ENCODE results near the gene RPS6KA1. TPM values are rescaled to one million over a fixed set of nuclear protein-coding genes. Genes with fewer than 3 reads are reported as not detected.
A peak's percentile ranks its signal among the peaks of the same experiment; 100 is the strongest.

RPS6KA1 gene
- total and polyA plus RNA-seq, 9 of the 15 experiments (the other 6 are each of a cell fraction or from before 2014, with no cell fraction given) = 2.4 to 61.0 (median 35.5) TPM

DNA sequence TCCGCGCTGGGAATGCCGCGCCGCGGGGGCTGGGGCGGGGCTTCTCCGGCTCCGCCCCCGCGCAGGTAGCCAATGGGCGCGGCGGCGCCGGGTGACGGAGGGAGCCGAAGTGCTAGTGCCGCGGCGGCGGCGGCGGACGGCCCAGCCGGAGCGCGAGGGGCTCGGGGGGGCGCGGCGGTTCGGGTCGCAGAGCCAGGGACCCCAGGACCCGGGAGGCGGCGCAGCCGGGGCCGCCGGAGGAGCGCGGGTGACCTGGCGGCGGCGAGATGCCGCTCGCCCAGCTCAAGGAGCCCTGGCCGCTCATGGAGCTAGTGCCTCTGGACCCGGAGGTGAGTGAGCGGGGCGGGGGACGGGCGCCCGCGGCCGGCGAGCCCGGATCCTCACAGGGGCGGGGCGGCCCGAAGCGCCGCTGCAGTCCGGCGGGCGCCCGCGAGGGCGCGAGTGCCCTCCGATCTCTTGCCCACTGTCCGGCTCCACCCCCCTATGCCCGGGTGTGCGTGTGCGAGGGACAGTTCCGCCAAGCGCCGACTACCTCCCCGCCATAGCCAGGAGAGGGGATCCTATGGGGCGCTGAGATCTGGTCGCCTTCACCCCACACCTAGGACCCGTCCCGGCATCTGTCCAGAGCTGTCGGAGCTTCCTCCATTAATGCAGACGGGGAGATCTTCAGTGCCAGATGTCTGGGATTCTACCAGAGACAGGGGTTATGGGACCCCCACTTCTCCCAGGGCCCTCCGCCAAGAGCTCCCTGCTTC, at the start of gene RPS6KA1 (continued):
- TF ChIP-seq, protein P1, sequence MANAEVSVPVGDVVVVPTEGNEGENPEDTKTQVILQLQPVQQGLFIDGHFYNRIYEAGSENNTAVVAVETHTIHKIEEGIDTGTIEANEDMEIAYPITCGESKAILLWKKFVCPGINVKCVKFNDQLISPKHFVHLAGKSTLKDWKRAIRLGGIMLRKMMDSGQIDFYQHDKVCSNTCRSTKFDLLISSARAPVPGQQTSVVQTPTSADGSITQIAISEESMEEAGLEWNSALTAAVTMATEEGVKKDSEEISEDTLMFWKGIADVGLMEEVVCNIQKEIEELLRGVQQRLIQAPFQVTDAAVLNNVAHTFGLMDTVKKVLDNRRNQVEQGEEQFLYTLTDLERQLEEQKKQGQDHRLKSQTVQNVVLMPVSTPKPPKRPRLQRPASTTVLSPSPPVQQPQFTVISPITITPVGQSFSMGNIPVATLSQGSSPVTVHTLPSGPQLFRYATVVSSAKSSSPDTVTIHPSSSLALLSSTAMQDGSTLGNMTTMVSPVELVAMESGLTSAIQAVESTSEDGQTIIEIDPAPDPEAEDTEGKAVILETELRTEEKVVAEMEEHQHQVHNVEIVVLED (CRISPR knock-in tag; IDR thresholded peaks at IDR 0.05) = 0 out of 2 replicates have a peak, but pooled peaks have one; percentile 4
- TF ChIP-seq POLR2G (IDR thresholded peaks at IDR 0.05; ENCODE audit: low read depth, low read length) = peak; percentile 86
- TF ChIP-seq MAFK (IDR thresholded peaks at IDR 0.05; ENCODE audit: low read length) = no peak
- peak; percentile 26 for TF ChIP-seq ERF (CRISPR knock-in tag; IDR thresholded peaks at IDR 0.05)
- 0 out of 2 replicates have a peak, but pooled peaks have one; percentile 17 for TF ChIP-seq SP1 (CRISPR knock-in tag; IDR thresholded peaks at IDR 0.05)
- no peak for TF ChIP-seq FOXK1 (CRISPR knock-in tag; IDR thresholded peaks at IDR 0.05; ENCODE audit: borderline replicate concordance)
- TF ChIP-seq MAZ (CRISPR knock-in tag; conservative IDR thresholded peaks at IDR 0.05 in 1 of 2, IDR thresholded peaks at IDR 0.05 in 1 of 2) = peak in 1 of 2 experiments; percentile 63; a peak in 3 of 4 replicates
- TF ChIP-seq, protein P2, sequence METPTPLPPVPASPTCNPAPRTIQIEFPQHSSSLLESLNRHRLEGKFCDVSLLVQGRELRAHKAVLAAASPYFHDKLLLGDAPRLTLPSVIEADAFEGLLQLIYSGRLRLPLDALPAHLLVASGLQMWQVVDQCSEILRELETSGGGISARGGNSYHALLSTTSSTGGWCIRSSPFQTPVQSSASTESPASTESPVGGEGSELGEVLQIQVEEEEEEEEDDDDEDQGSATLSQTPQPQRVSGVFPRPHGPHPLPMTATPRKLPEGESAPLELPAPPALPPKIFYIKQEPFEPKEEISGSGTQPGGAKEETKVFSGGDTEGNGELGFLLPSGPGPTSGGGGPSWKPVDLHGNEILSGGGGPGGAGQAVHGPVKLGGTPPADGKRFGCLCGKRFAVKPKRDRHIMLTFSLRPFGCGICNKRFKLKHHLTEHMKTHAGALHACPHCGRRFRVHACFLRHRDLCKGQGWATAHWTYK (CRISPR knock-in tag; IDR thresholded peaks at IDR 0.05) = 0 out of 2 replicates have a peak, but pooled peaks have one; percentile 30
- peak; percentile 51; the same call in 1 of the 2 replicates for TF ChIP-seq CREM (IDR thresholded peaks at IDR 0.05; ENCODE audit: low read depth)
- TF ChIP-seq HOXB6 (CRISPR knock-in tag; IDR thresholded peaks at IDR 0.05; ENCODE audit: borderline replicate concordance) = no peak
- TF ChIP-seq ZNF134 (CRISPR knock-in tag; conservative IDR thresholded peaks at IDR 0.05) = no peak
- peak; percentile 51; the same call in 1 of the 2 replicates for TF ChIP-seq ATF7 (IDR thresholded peaks at IDR 0.05)
- TF ChIP-seq SAP30 (IDR thresholded peaks at IDR 0.05; ENCODE audit: borderline replicate concordance, insufficient read depth, low read depth, low read length, poor library complexity, severe bottlenecking) = peak; percentile 79
- TF ChIP-seq ZBTB7A (IDR thresholded peaks at IDR 0.05; ENCODE audit: borderline replicate concordance, control insufficient read depth, low read depth, low read length) = peak; percentile 96
- TF ChIP-seq, protein P3, sequence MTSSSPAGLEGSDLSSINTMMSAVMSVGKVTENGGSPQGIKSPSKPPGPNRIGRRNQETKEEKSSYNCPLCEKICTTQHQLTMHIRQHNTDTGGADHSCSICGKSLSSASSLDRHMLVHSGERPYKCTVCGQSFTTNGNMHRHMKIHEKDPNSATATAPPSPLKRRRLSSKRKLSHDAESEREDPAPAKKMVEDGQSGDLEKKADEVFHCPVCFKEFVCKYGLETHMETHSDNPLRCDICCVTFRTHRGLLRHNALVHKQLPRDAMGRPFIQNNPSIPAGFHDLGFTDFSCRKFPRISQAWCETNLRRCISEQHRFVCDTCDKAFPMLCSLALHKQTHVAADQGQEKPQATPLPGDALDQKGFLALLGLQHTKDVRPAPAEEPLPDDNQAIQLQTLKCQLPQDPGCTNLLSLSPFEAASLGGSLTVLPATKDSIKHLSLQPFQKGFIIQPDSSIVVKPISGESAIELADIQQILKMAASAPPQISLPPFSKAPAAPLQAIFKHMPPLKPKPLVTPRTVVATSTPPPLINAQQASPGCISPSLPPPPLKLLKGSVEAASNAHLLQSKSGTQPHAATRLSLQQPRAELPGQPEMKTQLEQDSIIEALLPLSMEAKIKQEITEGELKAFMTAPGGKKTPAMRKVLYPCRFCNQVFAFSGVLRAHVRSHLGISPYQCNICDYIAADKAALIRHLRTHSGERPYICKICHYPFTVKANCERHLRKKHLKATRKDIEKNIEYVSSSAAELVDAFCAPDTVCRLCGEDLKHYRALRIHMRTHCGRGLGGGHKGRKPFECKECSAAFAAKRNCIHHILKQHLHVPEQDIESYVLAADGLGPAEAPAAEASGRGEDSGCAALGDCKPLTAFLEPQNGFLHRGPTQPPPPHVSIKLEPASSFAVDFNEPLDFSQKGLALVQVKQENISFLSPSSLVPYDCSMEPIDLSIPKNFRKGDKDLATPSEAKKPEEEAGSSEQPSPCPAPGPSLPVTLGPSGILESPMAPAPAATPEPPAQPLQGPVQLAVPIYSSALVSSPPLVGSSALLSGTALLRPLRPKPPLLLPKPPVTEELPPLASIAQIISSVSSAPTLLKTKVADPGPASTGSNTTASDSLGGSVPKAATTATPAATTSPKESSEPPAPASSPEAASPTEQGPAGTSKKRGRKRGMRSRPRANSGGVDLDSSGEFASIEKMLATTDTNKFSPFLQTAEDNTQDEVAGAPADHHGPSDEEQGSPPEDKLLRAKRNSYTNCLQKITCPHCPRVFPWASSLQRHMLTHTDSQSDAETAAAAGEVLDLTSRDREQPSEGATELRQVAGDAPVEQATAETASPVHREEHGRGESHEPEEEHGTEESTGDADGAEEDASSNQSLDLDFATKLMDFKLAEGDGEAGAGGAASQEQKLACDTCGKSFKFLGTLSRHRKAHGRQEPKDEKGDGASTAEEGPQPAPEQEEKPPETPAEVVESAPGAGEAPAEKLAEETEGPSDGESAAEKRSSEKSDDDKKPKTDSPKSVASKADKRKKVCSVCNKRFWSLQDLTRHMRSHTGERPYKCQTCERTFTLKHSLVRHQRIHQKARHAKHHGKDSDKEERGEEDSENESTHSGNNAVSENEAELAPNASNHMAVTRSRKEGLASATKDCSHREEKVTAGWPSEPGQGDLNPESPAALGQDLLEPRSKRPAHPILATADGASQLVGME (CRISPR knock-in tag; IDR thresholded peaks at IDR 0.05) = peak; percentile 18; the same call in 1 of the 2 replicates
- TF ChIP-seq C11orf30 (IDR thresholded peaks at IDR 0.05; ENCODE audit: low read depth) = no peak
- peak; percentile 38; the same call in 1 of the 2 replicates for TF ChIP-seq ZBTB1 (CRISPR knock-in tag; IDR thresholded peaks at IDR 0.05; ENCODE audit: borderline replicate concordance, low read depth)
